K562 (cell line): ENCODE results near the gene AKT1S1. TPM values are rescaled to one million over a fixed set of nuclear protein-coding genes. Genes with fewer than 3 reads are reported as not detected.

Experiments used
- AFF1 ChIP-seq, 2 experiments: fragments of 450-650 bp; IDR thresholded peaks; 2 replicates each; pipeline ENCODE4 v1.6.1; 2018; ENCODE audit warnings: mild to moderate bottlenecking in 2 of 2, low read depth in 1 of 2; ENCODE audit not compliant: partially characterized antibody in 2 of 2
- BMI1 ChIP-seq: fragments of 150-350 bp; IDR thresholded peaks from 2 replicates; pipeline ENCODE4 v1.6.1; 2014; ENCODE audit warnings: low read length
- CHD4 ChIP-seq: fragments of 200-600 bp; sonication (generic); IDR thresholded peaks from 3 replicates; pipeline ENCODE4 v1.6.1; 2012; ENCODE audit warnings: low read depth, mild to moderate bottlenecking, mixed read lengths, low read length, inconsistent platforms; ENCODE audit not compliant: insufficient read depth, insufficient replicate concordance, poor library complexity, severe bottlenecking
- GABPA ChIP-seq: fragments of 200-800 bp; sonication (Bioruptor generic); conservative IDR thresholded peaks from 2 replicates; pipeline ENCODE4 v1.6.1; 2016; ENCODE audit warnings: low read depth, missing genetic modification characterization, missing compliant biosample characterization
- GATAD2B ChIP-seq: fragments of 450-650 bp; IDR thresholded peaks from 2 replicates; pipeline ENCODE4 v1.6.1; 2017; ENCODE audit warnings: mild to moderate bottlenecking, borderline replicate concordance
- KDM2B ChIP-seq: fragments of 250-450 bp; sonication (Bioruptor Pico); IDR thresholded peaks from 2 replicates; pipeline ENCODE4 v1.8.0; 2021; ENCODE audit warnings: mild to moderate bottlenecking, moderate library complexity
- POLR3A ChIP-seq: IDR thresholded peaks from 2 replicates; pipeline ENCODE4 v1.6.1; 2011; ENCODE audit warnings: borderline replicate concordance, mild to moderate bottlenecking, moderate library complexity; ENCODE audit not compliant: insufficient read length, insufficient read depth; ENCODE audit errors: extremely low read depth
- RREB1 ChIP-seq: fragments of 250-450 bp; sonication (Bioruptor Pico); IDR thresholded peaks from 2 replicates; pipeline ENCODE4 v1.4.0; 2020
- SRSF1 ChIP-seq: fragments of 200-400 bp; formaldehyde crosslinking; IDR thresholded peaks from 2 replicates; pipeline ENCODE4 v1.6.1; 2017; ENCODE audit warnings: mild to moderate bottlenecking, low read depth, low read length, moderate library complexity
- ZNF121 ChIP-seq: sonication (generic); formaldehyde crosslinking; conservative IDR thresholded peaks from 2 replicates; pipeline ENCODE4 v1.8.0; 2022; ENCODE audit warnings: missing genetic modification reagents
- polyA plus RNA-seq, 8 experiments: library from polyadenylated mRNA; depleted of rRNA in 4 of 8; stranded (reverse) in 5 of 8; unstranded in 3 of 8; fragments of >200 nt; fragmentation: Nextera tagmentation in 2 of 8; fragmentation: Illumina TruSeq in 1 of 8; extraction: Ambion mirVana in 2 of 8; extraction: Trizol in 1 of 8; gene quantifications; 2 replicates each; pipeline versions ENCODE4 v1.2.1 to v1.2.3, GENCODE V29; 2011 to 2014; ENCODE audit warnings: inconsistent platforms in 1 of 8, missing spikeins in 1 of 8
- total RNA-seq, 7 experiments: library from RNA; depleted of rRNA in 6 of 7; stranded (reverse); fragments of >200 nt in 6 of 7; fragmentation: Illumina TruSeq in 2 of 7; extraction: Trizol in 2 of 7; gene quantifications; 2 replicates each; pipeline versions ENCODE4 v1.2.1 to v1.2.3, GENCODE V29; 2011 to 2021; ENCODE audit warnings: low replicate concordance in 1 of 7
- TF ChIP-seq, protein P1 (sequence below): fragments of 450-650 bp; IDR thresholded peaks from 2 replicates; pipeline ENCODE4 v1.6.1; 2017; ENCODE audit warnings: mild to moderate bottlenecking, moderate library complexity
- TF ChIP-seq, protein P2 (sequence below), 2 experiments: fragments of 200-800 bp in 1 of 2; sonication (Bioruptor generic) in 1 of 2; sonication (generic) in 1 of 2; formaldehyde crosslinking in 1 of 2; IDR thresholded peaks in 1 of 2; conservative IDR thresholded peaks in 1 of 2; 2 replicates each; pipeline versions ENCODE4 v1.5.0 to v1.6.1; 2016 to 2020; ENCODE audit warnings: missing compliant biosample characterization in 1 of 2, missing genetic modification characterization in 1 of 2, missing genetic modification reagents in 1 of 2

Gene AKT1S1
- total and polyA plus RNA-seq, 9 of the 15 experiments (the other 6 are each of a cell fraction or from before 2014, with no cell fraction given) = 1.2 to 50.3 (median 17.1) TPM

DNA sequence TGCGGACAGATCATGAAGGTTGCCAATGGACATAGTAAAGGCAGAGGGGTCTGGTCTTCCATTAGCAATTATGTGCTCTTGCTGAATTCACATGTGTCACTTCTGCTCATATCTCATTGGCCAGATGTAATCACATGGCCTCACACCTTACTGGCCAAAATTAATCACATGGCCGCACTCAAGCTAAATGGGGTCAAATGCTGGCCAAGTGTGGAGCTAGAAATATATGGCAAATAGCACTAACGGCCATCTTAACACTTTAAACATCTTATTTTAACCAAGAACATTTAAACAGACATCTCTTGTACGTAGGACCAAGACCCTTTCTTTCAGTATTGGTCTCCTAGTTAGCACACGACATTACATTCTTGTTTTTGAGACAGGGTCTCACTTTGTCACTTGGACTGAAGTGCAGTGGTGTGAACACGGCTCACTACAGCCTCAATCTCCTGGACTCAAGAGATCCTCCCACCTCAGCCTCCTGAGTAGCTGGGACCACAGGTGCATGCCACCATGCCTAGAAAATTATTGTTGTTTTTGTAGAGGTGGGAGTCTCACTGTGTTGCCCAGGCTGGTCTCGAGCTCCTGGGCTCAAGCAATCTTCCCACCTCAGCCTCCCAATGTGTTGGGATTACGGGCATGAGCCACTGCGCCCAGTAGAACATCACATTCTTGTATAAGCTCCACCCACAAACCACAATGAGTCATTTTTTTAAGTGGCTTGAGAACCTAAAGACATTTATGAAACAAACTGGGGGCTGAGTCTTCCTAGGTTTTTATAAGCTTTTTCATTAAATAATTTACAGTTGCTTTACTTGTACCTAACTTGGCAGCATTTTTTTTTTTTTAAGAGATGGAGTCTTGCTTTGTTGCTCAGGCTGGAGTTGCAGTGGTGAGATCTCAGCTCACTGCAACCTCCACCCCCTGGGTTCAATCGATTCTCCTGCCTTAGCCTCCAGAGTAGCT, 29.1 kb downstream of the AKT1S1 start (continued):
- TF ChIP-seq, protein P1, sequence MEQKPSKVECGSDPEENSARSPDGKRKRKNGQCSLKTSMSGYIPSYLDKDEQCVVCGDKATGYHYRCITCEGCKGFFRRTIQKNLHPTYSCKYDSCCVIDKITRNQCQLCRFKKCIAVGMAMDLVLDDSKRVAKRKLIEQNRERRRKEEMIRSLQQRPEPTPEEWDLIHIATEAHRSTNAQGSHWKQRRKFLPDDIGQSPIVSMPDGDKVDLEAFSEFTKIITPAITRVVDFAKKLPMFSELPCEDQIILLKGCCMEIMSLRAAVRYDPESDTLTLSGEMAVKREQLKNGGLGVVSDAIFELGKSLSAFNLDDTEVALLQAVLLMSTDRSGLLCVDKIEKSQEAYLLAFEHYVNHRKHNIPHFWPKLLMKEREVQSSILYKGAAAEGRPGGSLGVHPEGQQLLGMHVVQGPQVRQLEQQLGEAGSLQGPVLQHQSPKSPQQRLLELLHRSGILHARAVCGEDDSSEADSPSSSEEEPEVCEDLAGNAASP = no peak
- TF ChIP-seq CHD4 (no peak), SRSF1 (no peak), KDM2B (CRISPR knock-in tag) (no peak), POLR3A (no peak), RREB1 (CRISPR knock-in tag) (no peak), AFF1 (IDR thresholded peaks at IDR 0.05; ENCODE audit: low read depth in 1 of 2, partially characterized antibody in 2 of 2) (peak in 1 of 2 experiments; percentile 33), ZNF121 (CRISPR knock-in tag) (no peak), GABPA (tag) (no peak), GATAD2B (no peak), BMI1 (no peak)
- TF ChIP-seq, protein P2, sequence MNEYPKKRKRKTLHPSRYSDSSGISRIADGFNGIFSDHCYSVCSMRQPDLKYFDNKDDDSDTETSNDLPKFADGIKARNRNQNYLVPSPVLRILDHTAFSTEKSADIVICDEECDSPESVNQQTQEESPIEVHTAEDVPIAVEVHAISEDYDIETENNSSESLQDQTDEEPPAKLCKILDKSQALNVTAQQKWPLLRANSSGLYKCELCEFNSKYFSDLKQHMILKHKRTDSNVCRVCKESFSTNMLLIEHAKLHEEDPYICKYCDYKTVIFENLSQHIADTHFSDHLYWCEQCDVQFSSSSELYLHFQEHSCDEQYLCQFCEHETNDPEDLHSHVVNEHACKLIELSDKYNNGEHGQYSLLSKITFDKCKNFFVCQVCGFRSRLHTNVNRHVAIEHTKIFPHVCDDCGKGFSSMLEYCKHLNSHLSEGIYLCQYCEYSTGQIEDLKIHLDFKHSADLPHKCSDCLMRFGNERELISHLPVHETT (CRISPR knock-in tag; conservative IDR thresholded peaks at IDR 0.05 in 1 of 2, IDR thresholded peaks at IDR 0.05 in 1 of 2) = no peak; a peak in 1 of 4 replicates
